Stimulated activated naive CD8-positive, alpha-beta T cell treated with anti-CD3 and anti-CD28 coated beads, Interleukin-15, Interleukin-2, amounts not matched to agents 100 U/mL and 50 U/mL, for 24 hours (primary cell): Measurements from ENCODE around the gene KCNB1.

Experiments
- ATAC-seq: fragments of 150-1000 bp; cut with Tn5 transposase; one replicate; pipeline ENCODE4 v1.10.0; 2021
- DNase-seq: peaks from one replicate; pipeline ENCODE4 v3.0.0; 2021

KCNB1 gene

DNA sequence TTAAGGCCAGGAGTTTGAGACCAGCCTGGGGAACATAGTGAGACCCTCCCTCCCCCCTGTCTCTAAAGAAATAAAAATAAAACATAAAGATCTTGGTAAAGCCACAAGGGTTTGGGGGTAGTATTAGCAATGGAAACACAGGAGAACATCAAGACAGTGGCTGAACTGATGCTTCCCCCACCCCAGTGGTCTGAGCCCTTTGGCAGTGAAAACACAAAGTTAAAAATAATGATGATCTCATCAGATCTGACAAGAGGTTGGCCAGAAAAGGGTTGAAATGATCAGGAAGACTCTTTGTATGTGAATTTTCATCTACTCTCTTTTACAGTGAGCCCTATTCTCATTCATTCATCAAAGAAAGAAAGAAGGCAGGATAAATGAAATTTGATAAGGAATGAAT, 93.7 kb downstream of the KCNB1 start:
- DNase-seq = no peak
- ATAC-seq = no peak

DNA sequence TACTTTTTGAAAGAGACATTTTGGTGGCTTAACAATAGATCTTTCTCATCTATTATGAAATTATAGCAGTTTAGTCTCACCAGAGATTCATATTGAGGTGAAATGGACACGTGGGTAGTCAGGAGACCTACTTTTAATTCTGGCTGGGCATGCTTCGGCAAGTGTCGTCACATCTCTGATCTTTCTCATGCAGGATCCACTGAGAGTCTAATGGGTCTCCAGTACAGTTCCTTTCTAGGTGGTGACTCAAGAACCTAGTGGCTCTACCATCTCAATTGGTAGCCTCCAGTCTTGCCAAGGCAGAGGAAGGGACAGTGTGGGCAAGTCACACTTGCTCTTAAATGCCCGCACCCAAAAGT, 94.9 kb downstream of the KCNB1 start:
- no peak for DNase-seq
- no peak for ATAC-seq

DNA sequence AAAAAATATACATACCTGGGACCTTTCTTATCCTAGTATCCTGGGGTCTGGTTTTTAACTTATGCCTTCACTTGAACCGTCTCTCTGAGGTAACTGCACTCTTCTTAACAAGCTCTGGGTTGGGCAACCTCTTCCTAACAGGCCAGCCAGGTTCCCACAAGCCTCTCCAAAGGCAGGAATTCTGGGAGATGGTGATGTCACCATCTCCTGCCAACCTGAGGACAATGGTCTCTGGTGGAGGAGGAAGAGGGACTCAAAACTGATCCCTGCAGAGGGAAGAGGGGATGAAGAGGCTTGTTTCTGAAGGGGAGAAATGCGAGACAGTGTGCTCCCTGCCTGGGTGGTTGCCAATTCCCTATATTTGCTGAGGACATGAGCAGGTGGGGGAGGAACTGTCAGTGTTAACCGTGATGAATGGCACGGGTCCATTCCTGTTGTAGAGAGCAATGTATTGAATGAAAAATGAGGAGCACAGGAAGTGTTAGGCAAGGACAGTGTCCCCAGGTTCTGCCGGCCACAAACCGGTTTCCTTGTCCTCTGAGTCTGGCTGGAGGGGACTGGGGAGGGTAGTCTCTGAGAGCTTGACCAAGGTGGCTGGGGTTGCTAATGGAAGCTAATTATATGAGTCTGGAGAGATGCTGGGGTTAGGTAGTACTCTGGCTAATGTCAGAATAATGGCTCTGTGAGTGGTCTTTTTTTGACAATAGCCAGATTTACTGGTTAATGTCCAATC, 95.5 kb downstream of the KCNB1 start:
- ATAC-seq = no peak

DNA sequence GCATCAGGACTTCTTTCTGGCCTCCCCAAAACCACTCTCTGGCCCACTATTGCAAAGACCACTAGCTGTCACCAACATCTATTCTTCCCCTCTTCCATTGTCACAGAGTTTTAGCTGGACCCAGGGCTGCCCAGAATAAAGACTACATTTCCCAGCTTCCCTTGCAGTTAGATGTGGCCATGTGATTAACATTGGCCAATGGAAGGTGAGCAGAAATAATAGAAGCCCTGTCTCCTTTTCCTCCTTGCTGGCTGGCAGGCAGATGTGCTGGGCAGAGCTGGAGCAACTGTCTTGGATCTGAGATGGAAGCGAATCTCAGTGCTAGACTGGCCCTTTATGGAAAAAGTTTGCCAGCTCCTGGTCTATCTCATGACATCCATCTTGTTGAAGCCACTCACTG, 97.0 kb downstream of the KCNB1 start:
- DNase-seq (no peak), ATAC-seq (peak; percentile 53)

More for the DNA sequence above, 95.5 kb downstream of the KCNB1 start:
- no peak for DNase-seq

DNA sequence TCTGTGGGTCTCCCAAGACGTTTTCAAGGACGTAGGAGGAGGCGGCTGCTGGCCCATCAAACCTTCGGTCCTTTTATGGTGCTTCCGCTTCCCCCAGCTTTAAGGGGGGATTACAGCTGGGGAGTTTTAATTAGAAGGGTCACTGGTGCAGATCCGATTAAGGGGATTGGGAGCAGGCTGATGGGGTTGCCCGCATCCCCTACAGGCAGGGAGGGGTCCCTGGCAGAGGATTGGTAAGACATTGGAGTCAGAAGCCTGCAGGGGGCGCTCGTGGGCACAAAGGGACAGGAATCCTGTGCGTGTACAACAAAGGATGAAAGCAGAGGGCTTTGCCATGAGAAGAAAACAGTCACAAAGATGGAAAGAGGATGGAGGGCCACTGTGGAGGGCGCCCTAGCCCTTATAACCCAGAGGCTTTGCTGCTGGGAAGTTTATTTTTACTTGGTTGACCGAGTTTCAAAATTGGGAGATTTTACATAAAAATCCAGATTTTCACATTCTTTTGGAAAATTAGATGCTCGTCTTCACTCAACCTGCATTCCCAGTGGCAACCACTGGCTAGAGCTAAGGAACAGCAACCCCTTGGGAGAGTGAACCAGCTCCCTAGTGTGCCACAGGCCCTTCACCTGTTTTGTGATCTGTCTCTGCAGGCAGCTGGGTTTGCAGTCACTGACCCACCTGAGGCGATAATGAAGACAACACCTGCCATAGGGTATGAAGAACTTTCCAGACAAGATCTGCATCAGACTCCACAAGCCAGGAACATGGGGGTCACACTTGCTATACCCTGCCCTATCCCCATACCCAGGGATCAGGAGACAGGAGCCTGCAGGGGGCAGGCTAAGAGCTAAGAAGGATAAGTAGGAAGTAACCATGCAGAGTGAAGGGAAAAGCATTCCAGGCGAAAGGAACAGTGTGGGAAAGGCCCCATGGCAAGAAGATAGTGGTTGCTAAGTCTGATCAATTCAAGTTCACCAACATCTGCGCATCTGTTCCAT, 97.7 kb downstream of the KCNB1 start:
- ATAC-seq = peak; percentile 10

DNA sequence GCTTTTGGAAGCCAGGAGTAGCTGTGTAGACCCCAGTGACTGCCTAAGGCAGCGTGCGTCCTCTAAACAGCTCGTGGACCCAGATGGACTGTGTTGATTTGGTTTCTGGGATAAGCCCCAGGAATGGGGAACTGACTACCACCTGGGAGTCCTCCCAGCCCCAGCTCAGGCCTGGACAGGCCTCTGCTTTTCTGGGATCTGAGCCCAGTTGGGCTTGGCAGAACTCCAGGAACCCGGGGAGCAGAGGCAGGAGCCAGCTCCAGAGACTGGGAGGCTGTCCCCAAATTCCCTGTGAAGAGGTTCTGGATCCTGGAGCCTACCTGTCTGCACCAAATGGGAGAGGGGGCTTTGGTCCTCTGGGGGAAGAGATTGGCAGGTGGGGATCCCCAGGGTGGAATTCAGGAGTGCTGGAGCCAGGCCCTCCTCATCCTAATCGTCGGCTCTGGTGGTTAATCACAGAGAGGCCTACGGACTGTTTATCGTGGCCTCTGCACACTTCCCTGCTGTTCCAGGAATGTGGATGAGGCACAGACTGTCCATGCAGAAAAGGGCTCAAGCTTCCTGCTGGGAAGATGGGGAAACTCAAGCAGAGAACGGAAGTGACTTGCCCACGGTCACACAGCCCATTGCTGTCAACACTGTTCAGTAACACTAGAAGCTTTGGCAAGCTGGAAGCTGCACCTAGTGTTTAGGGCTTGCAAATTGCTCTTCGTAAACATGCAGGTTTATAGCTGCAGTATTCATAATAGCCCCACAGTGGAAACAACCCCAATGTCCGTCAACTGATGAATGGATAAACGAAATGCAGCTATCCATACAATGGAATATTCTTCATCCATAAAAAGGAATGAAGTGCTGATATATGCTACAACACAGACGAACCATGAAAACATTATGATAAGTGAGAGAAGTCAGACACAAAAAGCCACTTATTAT, 100.6 kb downstream of the KCNB1 start:
- DNase-seq = no peak
- ATAC-seq = no peak

More for the DNA sequence above, 97.7 kb downstream of the KCNB1 start:
- DNase-seq = peak; percentile 83

DNA sequence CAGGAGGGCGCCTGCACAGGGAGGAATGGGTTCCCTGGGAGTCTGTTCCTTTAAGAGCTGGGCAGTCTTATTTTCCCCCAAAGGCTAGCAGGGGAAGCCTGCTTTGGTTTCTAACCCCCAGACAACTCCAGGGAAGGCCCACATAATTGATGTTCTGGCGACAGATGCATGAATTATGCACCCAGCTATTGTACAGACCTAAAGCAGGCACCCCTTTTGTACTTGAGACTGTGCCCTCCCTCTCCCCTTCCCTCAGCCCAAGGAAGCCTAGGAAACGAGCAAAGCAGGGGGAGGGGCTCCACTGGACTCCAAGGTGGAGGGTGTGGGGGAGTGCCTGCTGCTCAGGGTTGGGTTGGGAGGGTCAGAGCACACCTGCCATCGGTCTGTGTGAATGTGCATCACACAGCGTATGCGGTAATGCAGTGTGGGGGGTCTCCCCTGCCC, 102.1 kb downstream of the KCNB1 start:
- no peak for DNase-seq
- no peak for ATAC-seq

DNA sequence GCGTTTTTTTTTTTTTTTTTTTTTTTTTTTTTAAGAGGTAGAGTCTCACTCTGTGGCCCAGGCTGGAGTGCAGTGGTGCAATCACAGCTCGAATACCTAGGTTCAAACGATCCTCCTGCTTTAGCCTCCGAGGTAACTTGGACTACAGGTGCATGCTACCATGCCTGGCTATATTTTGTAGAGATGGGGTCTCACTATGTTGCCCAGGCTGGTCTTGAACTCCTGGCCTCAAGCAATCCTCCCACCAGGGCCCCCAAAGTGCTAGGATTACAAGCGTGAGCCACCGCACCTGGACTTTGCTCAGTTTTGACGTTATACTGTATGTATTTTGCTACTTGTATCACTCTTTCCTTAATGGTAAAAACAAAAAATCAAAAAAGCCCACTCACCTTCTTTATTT, 103.1 kb downstream of the KCNB1 start:
- ATAC-seq (no peak), DNase-seq (no peak)

DNA sequence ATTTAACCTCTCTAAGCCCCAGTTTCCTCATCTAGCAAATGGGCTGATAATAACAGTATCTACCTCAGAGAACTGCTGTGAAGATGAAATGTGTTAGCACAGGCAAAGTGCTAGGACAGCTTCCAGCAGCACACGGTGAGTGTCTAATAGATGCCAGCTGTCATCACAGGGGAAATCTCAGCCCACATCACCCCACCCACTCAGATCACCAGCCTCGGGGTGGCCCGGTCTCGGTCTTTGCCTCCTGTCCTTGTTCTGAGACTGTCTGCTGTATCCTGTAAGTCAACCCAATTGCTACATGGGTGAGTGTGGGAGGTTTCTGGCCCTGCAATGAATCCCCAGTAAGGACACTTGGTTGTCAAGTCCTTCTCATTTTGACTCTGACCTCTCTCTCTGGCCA, 105.1 kb downstream of the KCNB1 start:
- ATAC-seq (no peak), DNase-seq (no peak)

DNA sequence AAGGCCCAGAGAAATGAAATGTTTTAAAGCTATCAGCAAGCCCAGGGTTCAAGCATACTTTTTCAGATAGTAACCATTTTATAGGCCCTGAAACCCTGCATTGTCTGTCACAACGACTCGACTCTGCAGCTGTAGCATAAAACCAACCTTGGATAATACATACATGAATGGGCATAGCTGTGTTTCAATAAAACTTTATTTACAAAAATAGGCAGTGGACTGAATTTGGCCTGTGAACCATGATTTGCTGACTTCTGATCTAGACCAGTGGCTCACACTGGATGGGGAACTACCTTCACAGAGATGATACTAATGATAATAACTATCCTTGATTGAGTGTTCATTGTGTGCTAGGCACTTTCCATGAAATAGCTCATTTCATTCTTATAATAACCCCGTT, 107.3 kb downstream of the KCNB1 start:
- no peak for ATAC-seq
- DNase-seq = no peak

DNA sequence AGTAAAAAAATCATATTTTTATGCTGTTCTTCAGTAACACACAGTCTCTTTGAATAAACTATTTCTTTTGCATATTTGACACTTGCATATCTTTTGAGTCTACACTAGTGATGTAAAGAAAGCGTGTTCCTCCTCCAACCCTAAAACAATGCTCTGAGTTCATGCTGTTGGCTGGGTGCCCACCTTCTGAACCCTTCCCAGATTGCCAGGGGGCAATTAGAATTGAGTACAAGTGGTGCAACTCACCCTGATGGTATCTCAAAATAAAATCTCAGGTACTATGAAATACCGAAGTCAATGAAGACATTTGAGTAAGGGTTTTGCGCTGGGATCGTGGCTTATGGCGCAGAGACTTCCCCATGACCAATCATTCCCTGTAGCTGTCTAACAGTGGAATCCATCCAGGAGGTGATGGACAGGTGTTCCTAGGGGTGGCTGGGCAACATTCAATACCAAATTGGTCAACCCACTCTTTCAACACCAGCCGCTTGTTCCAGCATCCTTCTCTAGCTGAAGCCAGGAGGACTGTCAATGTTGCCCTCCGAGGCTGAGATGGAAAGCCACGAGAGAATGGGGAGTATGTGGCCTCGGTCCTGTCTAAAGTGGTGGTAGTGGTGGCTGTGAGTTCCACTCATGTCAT, 110.3 kb downstream of the KCNB1 start:
- no peak for ATAC-seq
- DNase-seq = no peak

DNA sequence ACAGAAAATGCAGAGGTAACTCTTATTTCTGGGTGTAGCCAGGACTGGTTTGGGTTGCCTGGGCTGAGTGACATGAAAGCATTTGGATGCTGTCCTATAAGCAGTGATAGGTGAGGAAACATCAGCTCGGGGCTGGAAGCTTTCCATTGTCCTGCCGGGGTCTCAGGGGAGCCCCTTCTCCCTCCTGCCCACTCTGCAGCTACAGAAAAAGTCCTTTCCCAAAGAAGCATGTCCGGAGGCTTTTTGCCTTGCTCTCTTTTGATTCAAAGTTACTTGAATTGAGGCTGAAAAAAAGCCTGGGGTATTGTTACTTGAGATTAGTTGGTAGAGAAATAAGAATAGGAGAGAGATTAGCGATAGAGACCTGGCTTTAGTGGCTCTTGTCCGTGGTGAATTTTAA, 113.9 kb downstream of the KCNB1 start:
- no peak for ATAC-seq
- DNase-seq = no peak

DNA sequence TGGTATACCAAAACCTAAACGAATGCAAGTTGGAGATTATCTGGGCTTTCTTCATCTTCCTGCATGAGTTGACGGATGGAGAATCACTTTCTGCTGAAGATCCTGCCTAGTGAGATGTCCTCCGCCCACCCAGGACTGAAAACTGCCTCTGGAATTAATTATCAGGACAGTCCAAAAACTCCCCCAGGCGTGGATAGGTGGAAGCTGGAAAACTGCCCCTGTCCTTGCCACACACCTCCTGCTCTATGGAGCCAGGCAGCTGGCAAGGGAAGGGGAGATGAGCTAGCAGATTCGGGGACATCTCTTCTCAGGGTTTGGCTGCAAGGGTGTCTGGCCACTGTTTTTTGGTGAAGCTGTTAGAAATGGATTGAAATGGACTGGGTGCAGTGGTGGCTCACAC, 115.4 kb downstream of the KCNB1 start:
- ATAC-seq (no peak), DNase-seq (no peak)

DNA sequence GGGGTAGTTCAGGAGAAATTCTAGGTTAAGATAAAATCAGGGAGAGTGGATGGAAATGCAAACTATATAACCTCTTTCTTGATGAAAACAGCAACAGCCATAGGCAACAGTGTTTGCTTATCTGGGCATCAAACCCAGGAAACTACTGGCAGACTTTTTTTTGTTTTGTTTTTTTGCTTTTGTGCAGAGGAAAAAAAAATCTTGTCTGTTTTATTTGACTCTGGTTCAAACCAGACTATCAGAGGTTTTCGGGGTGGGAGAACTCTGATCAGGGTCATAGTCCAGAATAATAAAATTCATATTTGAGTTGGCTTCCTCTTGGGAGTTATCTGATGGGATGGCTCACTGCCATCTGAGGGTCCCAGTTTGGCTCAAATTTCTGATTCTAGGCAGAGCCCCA, 115.8 kb downstream of the KCNB1 start:
- DNase-seq (no peak), ATAC-seq (no peak)

DNA sequence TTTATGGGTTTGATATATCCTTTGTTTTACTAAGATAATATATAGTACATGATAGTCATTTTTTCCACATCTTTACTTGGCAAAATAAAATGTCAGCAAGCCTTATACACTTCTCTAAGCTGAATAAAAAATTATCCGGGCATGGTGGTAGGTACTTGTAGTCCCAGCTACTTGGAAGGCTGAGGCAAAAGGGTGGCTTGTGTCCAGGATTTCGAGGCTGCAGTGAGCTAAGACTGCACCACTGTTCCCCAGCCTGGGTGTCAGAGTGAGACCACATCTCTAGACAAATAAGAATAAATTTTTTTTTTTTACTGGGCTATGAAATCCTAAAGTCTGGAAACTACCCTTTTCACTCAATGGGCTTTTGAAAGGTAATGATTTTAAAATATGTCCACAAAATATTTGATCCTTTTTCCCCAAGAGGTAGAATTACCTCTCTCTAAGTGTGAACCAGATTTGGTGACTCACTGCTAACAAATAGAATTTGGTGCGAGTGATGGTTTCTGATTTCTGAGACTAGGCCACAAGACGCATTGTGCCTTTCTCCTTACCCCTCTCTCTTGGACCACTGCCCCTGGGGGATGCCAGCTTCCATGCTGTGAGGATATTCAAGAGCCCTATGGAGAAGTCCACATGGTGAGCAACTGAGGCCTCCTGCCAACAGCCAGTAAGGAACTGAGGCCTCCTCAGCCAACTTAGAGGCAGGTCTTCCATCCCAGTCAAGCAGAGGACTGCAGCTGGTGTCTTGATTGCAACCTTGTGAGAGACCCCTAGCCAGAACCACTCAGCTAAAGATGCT, 120.4 kb downstream of the KCNB1 start:
- no peak for DNase-seq
- ATAC-seq = no peak

DNA sequence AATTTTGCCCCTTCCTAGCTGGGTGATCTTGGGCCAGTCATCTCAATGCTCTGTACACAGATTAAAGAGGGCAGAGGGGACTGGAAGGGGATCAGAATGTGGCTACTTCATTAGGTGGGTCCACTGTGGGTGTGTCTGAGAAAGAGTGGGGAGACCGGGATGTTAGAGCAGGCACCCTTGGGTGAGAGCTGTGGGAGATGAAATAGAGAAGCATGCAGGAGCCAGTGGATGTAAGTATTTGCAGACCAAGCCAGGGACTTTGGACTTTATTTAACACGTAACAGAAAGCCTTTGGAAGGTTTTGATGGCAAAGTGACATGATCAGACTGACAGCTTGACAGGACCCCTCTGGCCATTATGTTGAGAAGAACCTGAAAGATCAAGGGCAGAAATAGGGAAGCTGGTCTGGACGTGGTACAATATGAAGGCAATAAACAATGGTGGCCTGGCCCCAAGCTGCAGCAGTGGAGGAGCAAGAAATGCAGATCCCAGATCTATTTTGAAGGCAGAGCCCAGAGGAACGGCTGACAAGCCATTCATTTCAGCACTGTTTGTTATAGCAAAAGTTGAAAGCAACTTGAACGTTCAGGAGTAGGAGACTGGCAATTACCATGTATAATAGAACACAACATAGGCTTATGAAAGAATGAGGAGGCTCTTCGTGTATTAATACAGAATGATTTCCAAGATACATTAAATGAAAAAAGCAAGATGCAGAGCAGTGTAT, 122.1 kb downstream of the KCNB1 start:
- no peak for ATAC-seq

DNA sequence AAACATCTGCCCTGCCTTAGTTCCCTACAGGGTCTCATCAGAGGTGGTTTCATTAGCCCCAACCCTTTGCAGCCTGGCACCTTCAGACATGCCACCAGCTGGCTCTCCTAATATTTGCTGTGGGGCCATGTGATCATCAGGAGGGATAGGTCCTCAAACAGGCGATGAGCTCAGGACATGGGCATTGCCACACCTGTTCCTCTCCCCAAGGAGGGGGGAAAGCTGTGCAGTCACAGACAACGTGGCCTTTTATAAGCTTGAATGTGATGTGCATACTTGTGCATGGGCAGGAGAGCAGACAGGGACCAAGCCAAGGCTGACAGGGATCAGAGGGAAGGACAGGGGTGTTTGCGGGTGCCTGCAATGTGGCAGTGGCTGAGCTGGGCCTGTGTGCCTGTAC, 125.8 kb downstream of the KCNB1 start:
- DNase-seq = no peak

More for the DNA sequence above, 122.1 kb downstream of the KCNB1 start:
- no peak for DNase-seq

DNA sequence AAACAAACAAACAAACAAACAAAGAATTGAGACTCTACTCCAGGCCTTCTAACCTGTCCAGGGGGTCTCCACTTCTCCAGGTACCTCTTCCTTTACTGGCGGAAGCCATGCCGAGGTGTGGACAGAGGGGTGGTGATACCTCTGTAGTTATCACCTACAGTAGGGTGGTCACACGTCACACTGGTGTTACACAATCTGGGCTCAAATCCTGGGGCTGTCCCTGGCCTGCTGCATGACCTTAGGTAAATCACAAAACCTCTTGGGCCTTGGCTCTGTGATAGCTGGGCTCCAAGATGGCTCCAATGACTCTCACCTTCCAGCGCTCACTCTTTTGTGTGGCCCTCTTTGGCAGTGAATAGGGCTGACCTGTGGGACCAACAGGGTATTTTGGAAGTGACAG, 127.8 kb downstream of the KCNB1 start:
- DNase-seq (no peak), ATAC-seq (no peak)

More for the DNA sequence above, 125.8 kb downstream of the KCNB1 start:
- ATAC-seq = no peak

DNA sequence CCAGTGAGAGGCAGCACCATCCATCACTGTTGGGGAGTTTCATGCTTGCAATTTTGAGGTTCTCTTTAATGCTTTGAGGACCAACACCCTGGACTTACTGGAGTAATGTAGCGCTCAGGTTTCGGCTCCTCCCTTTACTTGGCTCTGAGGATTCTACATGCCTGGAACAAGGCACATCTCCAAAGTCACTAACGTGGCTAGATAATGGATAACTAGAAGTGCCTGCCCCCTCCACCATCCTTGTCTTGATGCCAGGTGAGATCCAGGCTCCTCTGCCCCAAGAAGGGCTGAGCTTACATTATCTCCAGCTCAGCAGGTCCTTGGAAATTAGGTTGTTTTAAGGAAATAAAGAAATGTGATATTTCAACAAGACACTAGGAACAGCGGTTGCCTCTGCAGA, 129.1 kb downstream of the KCNB1 start:
- DNase-seq (no peak), ATAC-seq (no peak)

DNA sequence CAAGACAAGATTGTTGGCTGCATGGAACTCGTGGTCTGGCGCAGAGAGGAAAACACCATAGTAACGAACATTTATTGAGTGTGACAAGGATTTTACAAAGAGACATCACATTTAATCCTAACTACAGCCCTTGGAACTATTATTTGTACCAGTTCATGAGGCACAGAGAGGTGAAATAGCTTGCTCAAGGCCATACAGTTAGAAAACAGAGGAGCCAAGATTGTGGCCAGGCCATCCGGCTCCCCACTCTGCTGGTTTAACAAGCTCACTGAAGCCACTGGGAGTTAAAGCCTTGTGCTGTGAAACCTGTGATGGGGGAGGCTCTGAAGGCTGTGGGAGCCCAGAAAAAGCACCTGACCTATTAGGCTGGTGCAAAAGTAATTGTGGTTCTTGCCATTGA, 129.7 kb downstream of the KCNB1 start:
- ATAC-seq (no peak), DNase-seq (no peak)
